Common myeloid progenitor, CD34-positive (primary cell): Measurements from ENCODE around the gene TM4SF20.

Source experiments
- CTCF ChIA-PET: fragments of 350-600 bp; sonication (Branson Sonifier 250); formaldehyde crosslinking; loops from one replicate; lab custom pipeline; 2021; ENCODE audit warnings: antibody characterized with exemption; lab: Charles Lee
- POLR2A ChIA-PET: fragments of 350-600 bp; sonication (Branson Sonifier 250); formaldehyde crosslinking; loops from one replicate; lab custom pipeline; 2021; ENCODE audit warnings: antibody characterized with exemption; lab: Charles Lee
- DNase-seq, 3 donors: peaks; one replicate each; pipeline versions ENCODE4 v3.0.0 to v3.0.0-alpha.2; 2013
- H3K27ac ChIP-seq, 2 experiments: 1 replicate in 1 of 2; 2 replicates in 1 of 2; pipeline ENCODE4 v1.7.0; 2013; ENCODE audit warnings: inconsistent platforms in 2 of 2, low read length in 2 of 2, mild to moderate bottlenecking in 2 of 2, low read depth in 1 of 2, moderate library complexity in 1 of 2; ENCODE audit not compliant: severe bottlenecking in 2 of 2, insufficient read depth in 1 of 2, poor library complexity in 1 of 2
- H3K27me3 ChIP-seq, 5 experiments: replicated peaks in 2 of 5; 1 replicate in 3 of 5; 2 replicates in 2 of 5; pipeline versions ENCODE4 v1.6.1 to v1.7.0; 2013; ENCODE audit warnings: low read length in 4 of 5, mild to moderate bottlenecking in 2 of 5, moderate library complexity in 2 of 5, inconsistent platforms in 1 of 5; ENCODE audit not compliant: insufficient read depth in 5 of 5, control insufficient read depth in 4 of 5
- H3K36me3 ChIP-seq, 4 experiments: 1 replicate in 2 of 4; 2 replicates in 2 of 4; pipeline versions ENCODE4 v1.6.1 to v1.7.0; 2013; ENCODE audit warnings: low read length in 3 of 4, control low read depth in 1 of 4, mild to moderate bottlenecking in 1 of 4; ENCODE audit not compliant: control insufficient read depth in 4 of 4, insufficient read depth in 4 of 4
- H3K4me1 ChIP-seq, 4 experiments: 1 replicate in 3 of 4; 2 replicates in 1 of 4; pipeline versions ENCODE4 v1.6.1 to v1.7.1; 2013; ENCODE audit warnings: low read length in 3 of 4, mild to moderate bottlenecking in 3 of 4, control low read depth in 1 of 4, inconsistent platforms in 1 of 4, moderate library complexity in 1 of 4; ENCODE audit not compliant: control insufficient read depth in 4 of 4, insufficient read depth in 4 of 4; ENCODE audit errors: control extremely low read depth in 1 of 4
- H3K4me3 ChIP-seq, 7 experiments: 1 replicate in 4 of 7; 2 replicates in 3 of 7; pipeline versions ENCODE4 v1.5.1 to v1.7.0; 2013; ENCODE audit warnings: mild to moderate bottlenecking in 7 of 7, low read length in 6 of 7, moderate library complexity in 6 of 7, inconsistent platforms in 2 of 7, low read depth in 2 of 7, control low read depth in 1 of 7; ENCODE audit not compliant: insufficient read depth in 4 of 7, control insufficient read depth in 1 of 7; ENCODE audit errors: extremely low read depth in 1 of 7
- H3K9me3 ChIP-seq, 5 experiments: 1 replicate in 4 of 5; 2 replicates in 1 of 5; pipeline versions ENCODE4 v1.6.1 to v1.7.1; 2013; ENCODE audit warnings: low read length in 4 of 5, mild to moderate bottlenecking in 2 of 5, inconsistent platforms in 1 of 5, low read depth in 1 of 5, moderate library complexity in 1 of 5; ENCODE audit not compliant: control insufficient read depth in 4 of 5, insufficient read depth in 2 of 5; ENCODE audit errors: control extremely low read depth in 1 of 5
- WGBS: methylation state at CpG from one replicate; pipeline ENCODE4 v1.1.5; 2013; ENCODE audit not compliant: insufficient coverage; 5-methylcytosine and 5-hydroxymethylcytosine counted together

The TM4SF20 gene

GRCh38 chr2:227397562-227397961 is 18.5 kb upstream of the TM4SF20 start:
- ChIA-PET POLR2A (no interaction called here), CTCF (interaction anchor here (0.9 to 1.3 kb wide), 3 partner anchors 10 to 368 kb away, joined by 3 to 7 read pairs (median 4); partner anchors contain the start of gene SCYGR1)
- WGBS = 0% methylated on average over 2 of the region's 4 CpGs
- Histone ChIP-seq H3K4me3 (peak overlapping the region in 2 of 7 experiments; percentile 4 to 8), H3K27me3 (no peaks in the 10 kb centered on the region), H3K27ac (no peak overlapping the region), H3K36me3 (no peaks in the 10 kb centered on the region), H3K9me3 (no peaks in the 10 kb centered on the region), H3K4me1 (peaks cover 0 to 27% (median 16%) of the 10 kb centered on the region in 4 experiments)
- DNase-seq = peak; percentile 13 to 35 (median 20)

DNA sequence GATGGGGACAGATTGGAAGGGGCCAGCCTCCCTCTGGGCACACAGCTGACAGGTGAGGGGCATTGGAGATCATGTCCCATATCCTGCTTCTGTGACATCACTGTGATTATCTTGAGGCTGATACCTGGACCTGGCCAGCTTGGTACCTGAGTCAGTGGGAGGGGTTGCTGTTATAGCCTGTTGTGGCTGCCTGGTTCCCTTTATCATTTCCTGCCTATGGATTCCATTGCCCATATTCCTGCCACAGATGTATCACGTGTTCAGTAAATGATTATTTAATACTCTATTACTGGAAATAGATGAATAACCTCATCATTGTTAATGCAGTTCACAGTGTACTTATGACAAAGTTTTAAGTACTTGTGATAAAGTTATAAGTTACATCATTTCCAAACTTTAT is 16.4 kb upstream of the TM4SF20 start:
- no peak overlapping the region for H3K27ac ChIP-seq
- H3K27me3 ChIP-seq = no peaks in the 10 kb centered on the region
- H3K9me3 ChIP-seq = no peaks in the 10 kb centered on the region
- H3K36me3 ChIP-seq = no peaks in the 10 kb centered on the region
- ChIA-PET POLR2A (no interaction called here), CTCF (no interaction called here)
- DNase-seq = no peak
- no CpG with 5 or more reads among the region's 1 CpG for WGBS
- H3K4me1 ChIP-seq = peaks cover 0 to 27% (median 16%) of the 10 kb centered on the region in 4 experiments
- H3K4me3 ChIP-seq = no peak overlapping the region

DNA sequence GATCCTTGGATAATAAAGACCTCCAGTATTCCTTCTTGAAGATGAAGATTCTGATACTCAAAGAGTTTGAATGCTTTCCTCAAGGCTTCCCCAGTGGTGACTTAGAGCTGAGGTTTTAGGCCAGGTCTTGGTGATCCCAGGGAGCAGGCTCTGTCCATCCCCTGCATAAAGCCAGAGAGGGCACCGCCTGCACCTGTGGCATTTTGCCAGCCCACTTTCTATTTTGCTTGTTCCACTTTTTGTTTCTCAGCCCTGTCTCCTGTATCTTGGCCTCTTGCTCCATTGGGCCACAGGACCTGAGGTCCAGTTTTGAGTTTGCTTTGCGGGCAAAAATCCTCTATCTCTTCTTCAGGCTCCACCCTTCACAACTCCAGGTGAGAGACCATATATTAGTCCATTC is 15.3 kb upstream of the TM4SF20 start:
- WGBS = 67% methylated on average over 2 of the region's 2 CpGs
- ChIA-PET POLR2A (no interaction called here), CTCF (no interaction called here)
- no peaks in the 10 kb centered on the region for H3K27me3 ChIP-seq
- no peak overlapping the region for H3K4me3 ChIP-seq
- no peaks in the 10 kb centered on the region for H3K9me3 ChIP-seq
- peak in 2 of 3 donors; percentile 34 to 51 for DNase-seq
- H3K4me1 ChIP-seq = peaks cover 0 to 27% (median 16%) of the 10 kb centered on the region in 4 experiments
- no peak overlapping the region for H3K27ac ChIP-seq
- H3K36me3 ChIP-seq = no peaks in the 10 kb centered on the region

DNA sequence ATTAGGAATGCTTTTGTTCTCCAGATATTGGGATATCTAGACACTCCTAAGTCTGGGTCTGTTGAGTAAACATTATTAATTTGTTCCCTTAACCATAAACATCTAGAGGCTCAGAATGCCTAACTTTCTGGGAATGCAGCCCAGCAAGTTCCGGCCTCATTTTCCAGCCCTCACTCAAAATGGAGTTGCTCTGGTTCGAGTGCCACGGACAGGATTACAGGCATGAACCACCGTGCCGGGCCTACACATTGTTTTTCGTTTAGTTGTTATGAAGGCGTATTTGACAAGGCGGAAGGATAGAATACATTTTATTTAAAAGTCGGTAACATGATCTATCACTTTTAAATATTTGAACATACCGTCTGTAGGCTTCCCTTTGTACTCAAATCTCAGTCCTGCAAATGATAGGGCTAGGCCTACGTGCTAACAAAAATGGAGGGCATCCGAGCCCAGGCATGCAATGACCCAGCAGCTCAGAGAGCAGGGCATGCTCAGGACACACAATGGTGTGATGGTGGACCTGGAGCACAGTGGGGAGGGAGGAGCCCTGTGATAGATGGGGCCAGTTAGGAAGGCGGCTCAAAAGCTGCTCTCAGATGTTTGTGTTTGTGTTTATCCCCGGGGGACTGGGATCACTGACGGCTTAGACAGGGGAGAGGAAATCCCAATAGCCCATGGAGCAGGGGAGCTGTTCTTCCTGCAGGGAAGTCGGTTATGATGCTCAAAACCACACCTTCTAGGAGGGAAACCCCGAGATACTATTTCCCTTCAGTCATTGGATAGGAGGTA is 11.6 kb upstream of the TM4SF20 start:
- H3K9me3 ChIP-seq = no peaks in the 10 kb centered on the region
- no peak for DNase-seq
- no peaks in the 10 kb centered on the region for H3K27me3 ChIP-seq
- H3K36me3 ChIP-seq = no peaks in the 10 kb centered on the region
- CTCF ChIA-PET = no interaction called here
- H3K4me3 ChIP-seq = no peak overlapping the region
- H3K4me1 ChIP-seq = peaks cover 0 to 16% (median 5%) of the 10 kb centered on the region in 4 experiments
- 96% methylated on average over 10 of the region's 17 CpGs for WGBS
- POLR2A ChIA-PET = no interaction called here
- no peak overlapping the region for H3K27ac ChIP-seq

- ChIA-PET CTCF (no interaction called here), POLR2A (no interaction called here)
- Histone ChIP-seq H3K27me3 (no peaks in the 10 kb centered on the region), H3K4me3 (no peak overlapping the region), H3K27ac (no peak overlapping the region), H3K9me3 (no peaks in the 10 kb centered on the region), H3K4me1 (peaks cover 0 to 25% (median 6%) of the 10 kb centered on the region in 4 experiments), H3K36me3 (no peaks in the 10 kb centered on the region)
- WGBS = 85% methylated on average over 7 of the region's 7 CpGs
- DNase-seq = no peak
Measured at GRCh38 chr2:227389661-227390060, 10.6 kb upstream of the TM4SF20 start.

GRCh38 chr2:227389231-227389630 is 10.1 kb upstream of the TM4SF20 start:
- ChIA-PET POLR2A (no interaction called here), CTCF (no interaction called here)
- no peak for DNase-seq
- H3K4me3 ChIP-seq = no peak overlapping the region
- no peak overlapping the region for H3K27ac ChIP-seq
- H3K9me3 ChIP-seq = no peaks in the 10 kb centered on the region
- no peaks in the 10 kb centered on the region for H3K36me3 ChIP-seq
- H3K4me1 ChIP-seq = peaks cover 0 to 21% (median 4%) of the 10 kb centered on the region in 4 experiments
- H3K27me3 ChIP-seq = no peaks in the 10 kb centered on the region
- WGBS = no CpG with 5 or more reads among the region's 3 CpGs

GRCh38 chr2:227388537-227389011 is 9.5 kb upstream of the TM4SF20 start:
- Histone ChIP-seq H3K9me3 (no peaks in the 10 kb centered on the region), H3K4me3 (no peak overlapping the region), H3K27ac (no peak overlapping the region), H3K27me3 (no peaks in the 10 kb centered on the region), H3K4me1 (peaks cover 0 to 20% (median 4%) of the 10 kb centered on the region in 4 experiments), H3K36me3 (no peaks in the 10 kb centered on the region)
- CTCF ChIA-PET = no interaction called here
- POLR2A ChIA-PET = no interaction called here
- DNase-seq = no peak
- 100% methylated on average over 3 of the region's 7 CpGs for WGBS
